CD8-positive, alpha-beta memory T cell (primary cell): ENCODE data around the gene TCP1. TPM values are rescaled to one million over a fixed set of nuclear protein-coding genes. Genes with fewer than 3 reads are reported as not detected.
"Not testable (repeated sequence)": the region's sequence is repeated elsewhere in the genome, so short reads cannot be mapped to it uniquely, and the experiment has no call there.

Experiments
- CTCF ChIA-PET: fragments of 350-600 bp; sonication (Branson Sonifier 250); formaldehyde crosslinking; loops from one replicate; lab custom pipeline; 2021; ENCODE audit warnings: antibody characterized with exemption; lab: Charles Lee
- POLR2A ChIA-PET: fragments of 350-600 bp; sonication (Branson Sonifier 250); formaldehyde crosslinking; loops from one replicate; lab custom pipeline; 2021; ENCODE audit warnings: antibody characterized with exemption; lab: Charles Lee
- DNase-seq, 5 donors: peaks; one replicate each; pipeline versions ENCODE4 v3.0.0 to v3.0.0-alpha.2; 2020 to 2022; ENCODE audit warnings: mixed read lengths in 1 of 5
- H3K27ac ChIP-seq: one replicate; pipeline ENCODE4 v1.7.0; 2013; ENCODE audit warnings: low read depth, mild to moderate bottlenecking, low read length, moderate library complexity
- H3K27me3 ChIP-seq: 2 replicates; pipeline ENCODE4 v1.7.0; 2013; ENCODE audit warnings: low read length, mild to moderate bottlenecking; ENCODE audit not compliant: insufficient read depth, poor library complexity, severe bottlenecking
- H3K36me3 ChIP-seq: 2 replicates; pipeline ENCODE4 v1.7.0; 2013; ENCODE audit warnings: mild to moderate bottlenecking, low read length, moderate library complexity; ENCODE audit not compliant: insufficient read depth
- H3K4me1 ChIP-seq: 2 replicates; pipeline ENCODE4 v1.7.0; 2013; ENCODE audit warnings: mild to moderate bottlenecking, low read length, moderate library complexity; ENCODE audit not compliant: insufficient read depth
- H3K4me3 ChIP-seq: 2 replicates; pipeline ENCODE4 v1.7.0; 2013; ENCODE audit warnings: mild to moderate bottlenecking, low read length
- H3K9me3 ChIP-seq: 2 replicates; pipeline ENCODE4 v1.7.0; 2013; ENCODE audit warnings: mild to moderate bottlenecking, low read length
- H3K27ac Mint-ChIP-seq, 8 donors: one replicate each; pipeline ENCODE4 v1.8.0; 2020 to 2021; ENCODE audit warnings: mixed read lengths in 8 of 8, mild to moderate bottlenecking in 6 of 8, inconsistent platforms in 3 of 8, moderate library complexity in 3 of 8
- H3K27me3 Mint-ChIP-seq, 2 donors: one replicate each; pipeline ENCODE4 v1.8.0; 2020 to 2021; ENCODE audit warnings: mixed read lengths in 2 of 2, mild to moderate bottlenecking in 1 of 2, moderate library complexity in 1 of 2
- H3K36me3 Mint-ChIP-seq, 3 donors: one replicate each; pipeline ENCODE4 v1.8.0; 2020 to 2021; ENCODE audit warnings: mixed read lengths in 3 of 3, inconsistent platforms in 1 of 3, mild to moderate bottlenecking in 1 of 3
- H3K4me1 Mint-ChIP-seq, 3 donors: one replicate each; pipeline ENCODE4 v1.8.0; 2020 to 2021; ENCODE audit warnings: mixed read lengths in 3 of 3, inconsistent platforms in 1 of 3, mild to moderate bottlenecking in 1 of 3
- H3K4me3 Mint-ChIP-seq, 7 donors: one replicate each; pipeline ENCODE4 v1.8.0; 2020 to 2021; ENCODE audit warnings: mixed read lengths in 7 of 7, mild to moderate bottlenecking in 6 of 7, moderate library complexity in 4 of 7, inconsistent platforms in 2 of 7
- H3K9me3 Mint-ChIP-seq, 5 donors: one replicate each; pipeline ENCODE4 v1.8.0; 2020 to 2022; ENCODE audit warnings: mixed read lengths in 5 of 5, mild to moderate bottlenecking in 3 of 5, moderate library complexity in 2 of 5, inconsistent platforms in 1 of 5
- polyA plus RNA-seq: library from polyadenylated mRNA; unstranded; fragments of 300-500 nt; fragmentation: Illumina TruSeq; gene quantifications from one replicate; pipeline ENCODE4 v1.2.3, GENCODE V29; 2021
- total RNA-seq, 2 experiments: library from RNA; stranded (reverse); gene quantifications; one replicate each; pipeline ENCODE4 v1.2.3, GENCODE V29; 2021

The TCP1 gene
- total and polyA plus RNA-seq, 3 experiments from 2014 or later: 98.2 to 617 (median 589) TPM

- DNase-seq: no peak
- Mint-ChIP-seq H3K4me3 (no peak overlapping the region), H3K9me3 (no peaks in the 10 kb centered on the region), H3K36me3 (peaks cover 10 to 95% (median 40%) of the 10 kb centered on the region in 3 donors), H3K27ac (peak overlapping the region in 6 of 8 donors; percentile 19 to 77 (median 42)), H3K27me3 (no peaks in the 10 kb centered on the region), H3K4me1 (peaks cover 17 to 41% (median 28%) of the 10 kb centered on the region in 3 donors)
- CTCF ChIA-PET: no interaction called here
- Histone ChIP-seq H3K27me3 (no peaks in the 10 kb centered on the region), H3K27ac (no peak overlapping the region), H3K4me1 (no peaks in the 10 kb centered on the region), H3K9me3 (no peaks in the 10 kb centered on the region), H3K36me3 (peaks cover 59% of the 10 kb centered on the region), H3K4me3 (no peak overlapping the region)
- POLR2A ChIA-PET: no interaction called here
Observed at GRCh38 chr6:159745081-159745480, 44.3 kb downstream of the TCP1 start.

- POLR2A ChIA-PET: no interaction called here
- Histone ChIP-seq H3K27ac (no peak overlapping the region), H3K4me1 (peaks cover 6% of the 10 kb centered on the region), H3K27me3 (no peaks in the 10 kb centered on the region), H3K4me3 (no peak overlapping the region), H3K9me3 (no peaks in the 10 kb centered on the region), H3K36me3 (peaks cover 55% of the 10 kb centered on the region)
- no peak for DNase-seq
- Mint-ChIP-seq H3K9me3 (no peaks in the 10 kb centered on the region), H3K4me1 (peaks cover 33 to 53% (median 51%) of the 10 kb centered on the region in 3 donors), H3K36me3 (peaks cover 11 to 87% (median 26%) of the 10 kb centered on the region in 3 donors), H3K4me3 (no peak overlapping the region), H3K27me3 (no peaks in the 10 kb centered on the region), H3K27ac (peak overlapping the region in 1 of 8 donors; percentile 14)
- CTCF ChIA-PET: no interaction called here
Observed at GRCh38 chr6:159742165-159742564, 47.2 kb downstream of the TCP1 start.

GRCh38 chr6:159739341-159739740, 50.1 kb downstream of the TCP1 start:
- ChIA-PET CTCF (no interaction called here), POLR2A (interaction anchor here (1.1 kb wide), 1 partner anchor 41 kb away, joined by 3 read pairs; no protein-coding TSS in a partner anchor)
- Histone ChIP-seq H3K4me1 (peaks cover 21% of the 10 kb centered on the region), H3K9me3 (no peaks in the 10 kb centered on the region), H3K4me3 (no peak overlapping the region), H3K27me3 (no peaks in the 10 kb centered on the region), H3K27ac (no peak overlapping the region), H3K36me3 (peaks cover 27% of the 10 kb centered on the region)
- no peak for DNase-seq
- Mint-ChIP-seq H3K4me3 (no peak overlapping the region), H3K27me3 (no peaks in the 10 kb centered on the region), H3K9me3 (no peaks in the 10 kb centered on the region), H3K4me1 (peaks cover 42 to 61% (median 55%) of the 10 kb centered on the region in 3 donors), H3K27ac (peak overlapping the region in 2 of 8 donors; percentile 5 to 50), H3K36me3 (peaks cover 9 to 60% (median 13%) of the 10 kb centered on the region in 3 donors)

GRCh38 chr6:159736908-159737307, 52.5 kb downstream of the TCP1 start:
- peaks cover 34% of the 10 kb centered on the region for H3K4me1 ChIP-seq
- Mint-ChIP-seq H3K9me3 (no peaks in the 10 kb centered on the region), H3K27me3 (no peaks in the 10 kb centered on the region), H3K4me1 (peaks cover 53 to 81% (median 68%) of the 10 kb centered on the region in 3 donors), H3K36me3 (peaks cover 4 to 44% (median 6%) of the 10 kb centered on the region in 3 donors), H3K27ac (peak overlapping the region in 2 of 8 donors; percentile 78 to 84), H3K4me3 (no peak overlapping the region)
- H3K9me3 ChIP-seq: no peaks in the 10 kb centered on the region
- H3K27ac ChIP-seq: no peak overlapping the region
- no peak for DNase-seq
- no peaks in the 10 kb centered on the region for H3K27me3 ChIP-seq
- ChIA-PET POLR2A (interaction anchor here (1.1 kb wide), 1 partner anchor 25 kb away, joined by 3 read pairs; the partner anchor contains the start of gene ACAT2), CTCF (interaction anchor here (1.5 kb wide), 1 partner anchor 16 kb away, joined by 4 read pairs; no protein-coding TSS in a partner anchor)
- no peak overlapping the region for H3K4me3 ChIP-seq
- H3K36me3 ChIP-seq: peaks cover 15% of the 10 kb centered on the region

- H3K9me3 Mint-ChIP-seq, H3K27me3 Mint-ChIP-seq, H3K9me3 ChIP-seq, H3K4me3 ChIP-seq, DNase-seq, H3K27ac ChIP-seq, H3K36me3 ChIP-seq, H3K27me3 ChIP-seq: not testable (repeated sequence)
- H3K4me1 ChIP-seq: peaks cover 60% of the 10 kb centered on the region
- Mint-ChIP-seq H3K4me1 (peaks cover 75 to 92% (median 81%) of the 10 kb centered on the region in 3 donors), H3K4me3 (peak overlapping the region in 1 of 7 donors; percentile 74), H3K27ac (peak overlapping the region in 2 of 8 donors; percentile 50 to 69), H3K36me3 (peaks cover 0 to 27% (median 3%) of the 10 kb centered on the region in 3 donors)
- CTCF ChIA-PET: interaction anchor here (0.8 to 1.2 kb wide), 3 partner anchors 14 to 28 kb away, joined by 3 read pairs; partner anchors contain the start of gene ACAT2
- POLR2A ChIA-PET: interaction anchor here (1.6 kb wide), 1 partner anchor 40 kb away, joined by 4 read pairs; the partner anchor contains the start of gene SOD2
Observed at GRCh38 chr6:159733395-159733794, 56.0 kb downstream of the TCP1 start.

GRCh38 chr6:159732550-159732949, 56.9 kb downstream of the TCP1 start:
- peak overlapping the region in 5 of 8 donors; percentile 45 to 89 (median 50) for H3K27ac Mint-ChIP-seq
- CTCF ChIA-PET: interaction anchor here (0.8 to 1.9 kb wide), 9 partner anchors 8 to 55 kb away, joined by 3 to 10 read pairs (median 3); partner anchors contain the start of gene ACAT2
- not testable (repeated sequence) for H3K36me3 ChIP-seq, H3K9me3 Mint-ChIP-seq, H3K27me3 ChIP-seq, H3K9me3 ChIP-seq, H3K27me3 Mint-ChIP-seq, H3K27ac ChIP-seq, H3K4me3 ChIP-seq, DNase-seq
- peak overlapping the region in 6 of 7 donors; percentile 28 to 62 (median 46) for H3K4me3 Mint-ChIP-seq
- H3K4me1 Mint-ChIP-seq: peaks cover 68 to 85% (median 77%) of the 10 kb centered on the region in 3 donors
- H3K36me3 Mint-ChIP-seq: peaks cover 0 to 26% (median 3%) of the 10 kb centered on the region in 3 donors
- peaks cover 57% of the 10 kb centered on the region for H3K4me1 ChIP-seq
- POLR2A ChIA-PET: interaction anchor here (0.6 to 1.6 kb wide), 5 partner anchors 15 to 58 kb away, joined by 3 to 4 read pairs (median 3); partner anchors contain the start of genes MRPL18 and SOD2

- Mint-ChIP-seq H3K4me3 (peak overlapping the region; percentile 88 to 97 (median 92)), H3K27ac (peak overlapping the region in 3 of 8 donors; percentile 9 to 97 (median 54)), H3K4me1 (peaks cover 66 to 86% (median 78%) of the 10 kb centered on the region in 3 donors), H3K9me3 (no peaks in the 10 kb centered on the region), H3K27me3 (peaks cover 0 to 6% of the 10 kb centered on the region in 2 donors), H3K36me3 (peaks cover 0 to 36% (median 3%) of the 10 kb centered on the region in 3 donors)
- H3K27me3 ChIP-seq: no peaks in the 10 kb centered on the region
- H3K4me1 ChIP-seq: peaks cover 54% of the 10 kb centered on the region
- no peaks in the 10 kb centered on the region for H3K9me3 ChIP-seq
- CTCF ChIA-PET: interaction anchor here (1.7 kb wide), 1 partner anchor 58 kb away, joined by 5 read pairs; no protein-coding TSS in a partner anchor
- POLR2A ChIA-PET: interaction anchor here (4.8 to 6.5 kb wide), 2 partner anchors 37 to 59 kb away, joined by 60 to 84 read pairs; partner anchors contain the start of genes MRPL18, SOD2 and TCP1
- no peaks in the 10 kb centered on the region for H3K36me3 ChIP-seq
- no peak overlapping the region for H3K27ac ChIP-seq
- no peak for DNase-seq
- H3K4me3 ChIP-seq: no peak overlapping the region
Observed at GRCh38 chr6:159730332-159730676, 59.1 kb downstream of the TCP1 start.
